HTR-8/SVneo (cell line): ENCODE measurements around the gene TOP1.
"Not testable (repeated sequence)": the region's sequence is repeated elsewhere in the genome, so short reads cannot be mapped to it uniquely, and the experiment has no call there.

ENCODE experiments used
- DNase-seq: peaks from one replicate; pipeline ENCODE4 v3.0.0; 2011; ENCODE audit warnings: low spot score, mixed read lengths; ENCODE audit not compliant: insufficient read length
- FAIRE-seq: peaks from 2 replicates; lab custom pipeline; 2011; peaks lifted over from hg19 to GRCh38; lab: Jason Lieb, UNC

TOP1 gene

DNA sequence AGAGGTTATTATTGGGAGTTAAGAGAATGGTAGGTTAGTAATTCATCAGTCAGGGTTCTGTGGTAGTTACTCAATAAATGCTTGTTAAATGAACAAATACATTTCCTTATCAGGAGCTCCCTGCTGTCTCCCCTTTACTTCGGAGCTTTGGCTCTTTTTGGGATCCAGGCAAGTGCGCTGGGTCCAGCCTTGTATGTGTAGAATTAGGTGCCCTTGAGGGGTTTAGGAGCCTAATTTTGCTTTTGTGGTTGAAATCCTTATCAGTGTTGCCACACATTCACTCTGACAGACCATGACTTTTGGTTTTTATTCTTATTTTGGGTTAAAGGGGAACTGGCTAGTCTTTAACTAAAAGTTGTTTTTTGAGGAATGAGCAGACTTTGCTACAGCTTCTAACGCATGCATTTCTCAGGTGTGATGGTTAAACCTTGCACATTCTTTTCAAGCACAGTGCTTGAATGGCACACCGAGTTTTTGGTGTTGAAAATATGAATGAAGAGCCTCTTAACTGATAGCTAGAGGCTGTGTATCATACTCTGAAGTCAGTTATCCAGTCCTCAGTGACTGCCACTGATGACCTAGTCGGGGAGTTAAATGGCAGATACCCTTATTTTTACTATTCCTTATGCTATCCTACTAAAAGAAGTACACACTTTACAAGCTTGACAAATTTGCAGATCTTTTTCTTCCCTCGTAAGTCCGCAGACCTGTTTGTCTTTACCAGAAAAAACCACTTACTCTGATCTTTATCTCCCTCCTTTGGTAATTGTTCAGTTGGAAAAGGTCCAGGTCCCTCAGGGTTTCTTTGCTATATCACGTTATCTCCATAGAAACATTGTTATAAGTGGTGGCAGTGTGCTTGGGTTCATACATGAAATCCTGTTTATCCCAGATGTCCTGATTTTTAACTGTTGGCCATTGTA lies 58.0 kb downstream of the TOP1 start:
- FAIRE-seq (peak; percentile 33), DNase-seq (no peak)

DNA sequence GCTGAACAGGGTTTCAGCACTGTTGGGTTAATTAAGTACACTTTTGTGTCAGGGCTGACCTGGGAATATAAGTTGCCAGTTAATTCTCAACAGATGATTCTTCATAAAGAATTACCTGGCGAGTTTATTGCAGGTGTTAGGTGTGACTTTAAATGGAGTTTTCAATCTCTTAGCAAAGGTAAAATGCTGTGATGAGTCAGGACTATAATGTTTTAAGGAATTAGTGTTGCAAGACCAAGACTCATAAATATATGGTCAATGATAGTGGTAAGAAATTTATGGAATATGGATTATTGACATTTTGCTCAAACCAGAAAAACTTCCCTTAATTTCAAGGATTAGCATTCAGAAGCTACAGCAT lies 58.7 kb downstream of the TOP1 start:
- FAIRE-seq (no peak), DNase-seq (no peak)

DNA sequence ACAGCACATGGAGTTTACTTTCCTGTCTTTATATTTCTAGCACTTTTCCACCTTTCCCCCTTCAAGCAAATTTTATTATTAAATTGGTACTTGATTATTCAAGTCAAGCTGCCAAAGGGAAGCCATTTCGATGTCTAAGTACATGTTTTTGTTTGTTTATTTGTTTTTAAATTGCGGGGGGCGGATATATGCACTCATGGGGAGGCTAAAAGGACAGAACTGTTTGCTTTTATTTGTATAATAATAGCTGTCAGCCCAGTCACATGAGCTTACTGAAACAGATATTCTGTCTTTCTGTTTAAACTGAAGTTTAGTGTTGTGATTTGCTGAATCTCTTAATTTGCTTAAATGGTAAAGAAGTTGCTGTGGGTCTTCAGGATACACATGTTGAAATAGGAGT lies 59.2 kb downstream of the TOP1 start:
- FAIRE-seq (no peak), DNase-seq (no peak)

GRCh38 chr20:41089555-41089954 lies 60.9 kb downstream of the TOP1 start:
- DNase-seq (no peak), FAIRE-seq (peak; percentile 23)

DNA sequence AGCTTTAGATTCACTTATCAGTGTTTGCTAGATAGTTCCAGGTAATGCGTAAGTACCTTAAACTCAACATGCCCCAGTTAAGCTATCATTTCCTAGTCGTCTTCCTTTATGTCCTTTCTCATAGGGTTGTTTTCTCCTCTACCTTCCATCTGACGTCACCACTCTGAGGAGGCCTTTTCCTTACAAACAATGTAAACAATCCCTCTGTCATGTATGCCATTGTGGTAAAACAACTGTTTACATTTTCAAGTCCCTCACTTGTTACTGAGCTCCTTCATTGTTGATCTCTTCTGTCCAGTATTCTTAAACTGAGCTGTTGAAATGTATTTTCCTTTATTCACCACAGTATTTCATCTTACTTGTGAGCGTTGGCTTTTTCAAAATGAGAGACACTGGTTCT lies 63.3 kb downstream of the TOP1 start:
- FAIRE-seq, result peak; percentile 44
- DNase-seq, result no peak

DNA sequence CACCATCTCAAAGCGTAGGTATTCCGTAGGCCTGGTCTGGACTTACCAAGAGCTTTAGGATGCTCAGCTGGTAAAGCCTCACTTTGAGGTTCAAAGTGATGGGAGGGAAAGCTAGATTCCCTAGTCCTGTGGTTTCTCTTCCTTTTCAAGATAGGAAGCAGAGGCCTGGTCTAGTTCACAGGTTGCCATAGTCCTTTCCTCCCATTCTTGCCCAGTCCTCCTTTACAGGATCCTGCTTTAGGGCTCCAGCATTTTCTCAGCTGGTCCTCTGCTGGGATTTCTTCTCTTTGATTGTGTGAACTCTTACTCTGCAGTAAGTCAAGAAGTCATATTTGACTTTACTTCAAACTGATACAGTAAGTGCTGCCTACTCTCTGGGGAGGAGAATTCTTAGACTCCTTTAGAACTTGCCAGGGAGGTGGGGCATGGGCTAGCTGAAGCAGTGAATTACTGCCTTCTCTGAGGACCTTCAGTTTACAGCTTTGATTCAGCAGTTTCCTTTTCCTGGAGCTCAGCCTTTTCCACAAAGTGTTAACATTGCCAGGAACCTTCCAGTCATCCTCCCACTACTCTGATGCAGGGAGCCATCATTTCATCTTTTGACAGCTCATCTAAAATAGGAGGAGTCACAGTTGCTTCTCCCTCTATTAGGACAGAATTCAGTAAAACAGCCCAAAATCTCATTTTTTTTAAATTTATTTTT lies 65.9 kb downstream of the TOP1 start:
- FAIRE-seq, result no peak
- DNase-seq, result no peak

DNA sequence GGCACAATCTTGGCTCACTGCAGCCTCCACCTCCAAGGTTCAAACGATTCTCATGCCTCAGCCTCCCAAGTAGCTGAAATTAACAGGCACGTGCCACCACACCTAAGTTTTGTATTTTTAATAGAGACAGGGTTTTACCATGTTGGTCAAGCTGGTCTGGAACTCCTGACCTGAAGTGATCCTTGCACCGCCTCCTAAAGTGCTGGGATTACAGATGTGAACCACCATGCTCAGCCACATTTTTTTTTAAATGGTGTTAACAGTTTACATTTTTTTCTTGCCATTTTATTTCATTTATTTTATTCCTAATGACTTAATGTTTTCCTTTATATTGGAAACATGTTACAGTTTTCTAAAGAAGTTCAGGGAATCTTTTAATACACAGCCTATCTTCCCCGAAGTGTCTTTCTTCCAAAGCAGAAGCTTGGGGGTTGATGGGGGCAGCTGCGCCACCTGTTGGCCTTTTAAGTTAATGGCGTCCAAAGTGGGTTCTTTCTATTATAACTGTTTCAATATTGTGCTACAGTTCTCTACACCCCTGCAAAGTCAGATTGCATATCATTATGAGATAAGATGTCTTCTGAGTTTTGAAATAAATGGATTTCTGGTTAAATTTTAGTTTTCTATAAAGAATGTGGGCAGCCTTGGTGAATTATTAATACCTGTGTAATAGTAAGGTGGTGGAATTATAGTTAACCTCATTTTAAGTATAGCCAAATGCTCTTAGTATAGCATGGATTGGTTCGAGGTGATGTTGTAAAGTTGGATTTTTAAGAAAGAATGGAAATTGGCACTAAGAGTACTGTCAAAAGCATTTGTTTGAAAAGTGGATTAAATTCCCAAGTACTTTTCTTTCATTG lies 66.7 kb downstream of the TOP1 start:
- FAIRE-seq (no peak), DNase-seq (peak; percentile 85)

GRCh38 chr20:41098703-41099250 lies 70.2 kb downstream of the TOP1 start:
- FAIRE-seq (no peak), DNase-seq (no peak)

GRCh38 chr20:41100001-41100480 lies 71.4 kb downstream of the TOP1 start:
- DNase-seq, result no peak
- FAIRE-seq, result no peak

DNA sequence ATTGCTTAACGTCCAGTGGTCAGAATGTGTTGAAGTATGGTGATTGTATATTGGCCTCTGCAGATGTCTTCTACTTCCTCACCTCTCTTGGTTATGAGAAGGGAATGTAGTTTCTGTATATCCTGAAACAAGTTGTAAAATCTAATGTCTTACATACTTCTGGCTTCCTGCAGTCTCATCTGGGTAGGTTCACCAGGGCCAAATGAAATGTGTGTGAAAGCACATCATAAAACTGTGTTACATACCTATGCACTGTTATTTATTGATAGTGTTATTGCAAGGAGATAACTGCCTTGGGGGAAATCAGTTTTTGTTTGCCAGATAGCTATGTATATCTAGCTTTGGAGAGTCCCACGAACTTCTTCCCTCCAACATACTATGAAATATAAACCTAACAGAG lies 73.0 kb downstream of the TOP1 start:
- FAIRE-seq (peak; percentile 69), DNase-seq (no peak)

DNA sequence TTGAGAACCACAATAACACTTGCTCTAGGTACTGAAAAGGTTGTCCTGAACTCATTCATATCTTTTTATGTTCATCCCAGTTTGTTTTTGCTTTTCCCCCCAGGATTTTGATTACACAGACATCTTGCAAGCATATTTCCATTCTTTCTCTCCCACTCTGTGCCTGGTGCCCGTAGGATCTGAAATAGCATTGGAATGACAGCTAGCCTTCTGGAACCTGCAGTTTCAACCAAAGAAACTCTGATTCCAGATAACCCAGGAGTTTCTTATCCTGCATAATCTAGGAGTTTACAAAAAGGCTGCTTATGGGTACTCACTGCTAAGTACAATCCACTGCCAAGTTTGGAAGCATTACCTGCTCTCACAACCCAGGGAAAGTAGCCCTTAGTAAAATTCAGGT lies 79.9 kb downstream of the TOP1 start:
- no peak for FAIRE-seq
- DNase-seq, result no peak

DNA sequence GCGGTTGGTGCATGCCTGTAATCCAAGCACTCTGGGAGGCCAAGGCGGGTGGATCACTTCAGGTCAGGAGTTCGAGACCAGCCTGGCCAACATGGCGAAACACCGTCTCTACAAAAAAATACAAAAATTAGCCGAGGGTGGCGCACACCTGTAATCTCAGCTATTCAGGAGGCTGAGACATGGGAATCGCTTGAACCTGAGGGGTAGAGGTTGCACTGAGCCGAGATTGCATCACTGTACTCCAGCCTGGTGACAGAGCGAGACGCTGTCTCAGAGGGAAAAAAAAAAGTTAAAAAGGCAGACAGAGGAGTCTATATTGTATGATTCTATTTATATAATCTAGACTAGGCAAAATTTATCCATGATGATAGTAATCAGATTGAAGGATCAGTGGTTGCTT lies 81.4 kb downstream of the TOP1 start:
- FAIRE-seq, result no peak

GRCh38 chr20:41110930-41111577 lies 82.4 kb downstream of the TOP1 start:
- DNase-seq (no peak), FAIRE-seq (peak; percentile 83)

More for the DNA sequence above, 81.4 kb downstream of the TOP1 start:
- DNase-seq, result no peak

GRCh38 chr20:41111578-41111951 lies 82.9 kb downstream of the TOP1 start:
- peak; percentile 16 for FAIRE-seq
- DNase-seq, result no peak

- no peak for DNase-seq
These were observed 87.8 kb downstream of the TOP1 start for GRCh38 chr20:41116282-41116956.

GRCh38 chr20:41118159-41118558 lies 89.5 kb downstream of the TOP1 start:
- not testable (repeated sequence) for DNase-seq, FAIRE-seq

More at GRCh38 chr20:41116282-41116956, 87.8 kb downstream of the TOP1 start:
- no peak for FAIRE-seq

DNA sequence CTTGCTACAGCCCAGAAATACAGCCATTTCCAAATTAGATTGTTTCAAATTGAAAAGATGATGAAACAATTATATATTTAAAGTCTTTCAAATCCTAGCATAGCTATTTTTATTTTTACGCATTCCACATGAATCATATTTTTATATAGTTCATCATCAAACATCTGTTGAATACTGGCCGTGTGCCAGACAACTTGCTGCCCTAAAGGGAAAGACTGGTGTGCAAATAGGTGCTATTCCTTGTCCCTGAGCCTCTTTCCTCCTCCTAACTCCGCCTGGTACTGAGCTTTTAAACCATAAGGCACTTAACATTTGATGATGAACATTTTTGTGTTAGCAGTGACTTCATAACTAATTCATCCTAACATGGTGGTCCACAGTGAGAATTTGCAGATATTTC lies 90.0 kb downstream of the TOP1 start:
- DNase-seq (no peak), FAIRE-seq (no peak)

- DNase-seq (no peak), FAIRE-seq (no peak)
These were observed 91.3 kb downstream of the TOP1 start for GRCh38 chr20:41119614-41120561.
